ENCODE results near the gene HIF1AN. TPM values are rescaled to one million over a fixed set of nuclear protein-coding genes. Genes with fewer than 3 reads are reported as not detected.
A peak's percentile ranks its signal among the peaks of the same experiment; 100 is the strongest.

The HIF1AN gene
- polyA plus RNA-seq, 1 donor (not counting 4 experiments of a cell fraction or from before 2014, with no cell fraction given): 16.8 TPM

DNA sequence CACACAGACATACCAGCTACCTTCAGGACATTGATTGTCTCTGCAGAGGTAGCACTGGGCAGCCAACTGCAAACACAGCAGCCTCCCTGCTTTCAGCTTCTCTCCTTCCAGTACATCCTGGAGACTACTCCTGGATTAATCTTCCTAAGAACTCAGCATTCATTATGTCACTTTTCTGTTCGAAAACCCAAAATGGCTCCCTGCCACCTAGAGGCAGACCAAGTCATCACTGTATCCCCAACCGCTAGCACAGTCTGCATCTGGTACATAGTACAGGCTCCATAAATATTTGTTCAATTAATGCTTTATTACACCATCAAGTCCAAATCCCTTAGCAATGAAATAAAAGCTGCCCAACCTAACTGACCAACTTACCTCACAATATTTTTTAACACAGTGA, 11.1 kb upstream of the HIF1AN start:
- FAIRE-seq (no peak), DNase-seq (ENCODE audit: low read depth, low spot score) (no peak)
- Histone ChIP-seq H3K4me3 (ENCODE audit: control insufficient read depth in 2 of 3, extremely low read depth in 1 of 3, insufficient read depth in 2 of 3, low read depth in 1 of 3, low read length in 3 of 3) (no peak overlapping the region), H3K36me3 (ENCODE audit: control insufficient read depth in 2 of 2, extremely low read depth in 1 of 2, insufficient read depth in 2 of 2, low read length in 2 of 2) (peaks cover 14 to 28% of the 10 kb centered on the region in 2 experiments), H4K20me1 (ENCODE audit: control insufficient read depth, extremely low read depth, insufficient read depth, low read length) (no peaks in the 10 kb centered on the region), H3K4me1 (ENCODE audit: control insufficient read depth, extremely low read depth, insufficient read depth, low read length) (peaks cover 9% of the 10 kb centered on the region), H3K27ac (ENCODE audit: control insufficient read depth, insufficient read depth, low read length) (no peak overlapping the region), H3K4me2 (ENCODE audit: control insufficient read depth, extremely low read depth, insufficient read depth, low read depth, low read length) (no peak overlapping the region), H2AFZ (ENCODE audit: control insufficient read depth, low read length) (no peak overlapping the region), H3K79me2 (ENCODE audit: control insufficient read depth, insufficient read depth, low read length) (peaks cover 16% of the 10 kb centered on the region), H3K9me1 (ENCODE audit: control insufficient read depth, extremely low read depth, insufficient read depth, low read length) (no peaks in the 10 kb centered on the region), H3K9me3 (ENCODE audit: control insufficient read depth, low read depth, low read length) (no peaks in the 10 kb centered on the region), H3K9ac (ENCODE audit: control insufficient read depth, extremely low read depth, insufficient read depth, low read length) (no peak overlapping the region), H3K27me3 (ENCODE audit: control insufficient read depth, extremely low read depth, insufficient read depth, low read length) (no peaks in the 10 kb centered on the region)
- no peak for TF ChIP-seq EZH2 (IDR thresholded peaks at IDR 0.05; ENCODE audit: low read length)
- TF ChIP-seq, protein P1, sequence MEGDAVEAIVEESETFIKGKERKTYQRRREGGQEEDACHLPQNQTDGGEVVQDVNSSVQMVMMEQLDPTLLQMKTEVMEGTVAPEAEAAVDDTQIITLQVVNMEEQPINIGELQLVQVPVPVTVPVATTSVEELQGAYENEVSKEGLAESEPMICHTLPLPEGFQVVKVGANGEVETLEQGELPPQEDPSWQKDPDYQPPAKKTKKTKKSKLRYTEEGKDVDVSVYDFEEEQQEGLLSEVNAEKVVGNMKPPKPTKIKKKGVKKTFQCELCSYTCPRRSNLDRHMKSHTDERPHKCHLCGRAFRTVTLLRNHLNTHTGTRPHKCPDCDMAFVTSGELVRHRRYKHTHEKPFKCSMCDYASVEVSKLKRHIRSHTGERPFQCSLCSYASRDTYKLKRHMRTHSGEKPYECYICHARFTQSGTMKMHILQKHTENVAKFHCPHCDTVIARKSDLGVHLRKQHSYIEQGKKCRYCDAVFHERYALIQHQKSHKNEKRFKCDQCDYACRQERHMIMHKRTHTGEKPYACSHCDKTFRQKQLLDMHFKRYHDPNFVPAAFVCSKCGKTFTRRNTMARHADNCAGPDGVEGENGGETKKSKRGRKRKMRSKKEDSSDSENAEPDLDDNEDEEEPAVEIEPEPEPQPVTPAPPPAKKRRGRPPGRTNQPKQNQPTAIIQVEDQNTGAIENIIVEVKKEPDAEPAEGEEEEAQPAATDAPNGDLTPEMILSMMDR (optimal IDR thresholded peaks at IDR 0.05 in 1 of 3, IDR thresholded peaks at IDR 0.05 in 1 of 3, conservative IDR thresholded peaks at IDR 0.05 in 1 of 3; ENCODE audit: extremely low read depth in 1 of 3, insufficient read depth in 2 of 3, low read length in 3 of 3): peak in 1 of 3 experiments; percentile 2
- dilution Hi-C loops (cut with MboI; ENCODE audit: extremely low pct_ligation_motif_present, low sequenced_read_pairs): no loop called here

DNA sequence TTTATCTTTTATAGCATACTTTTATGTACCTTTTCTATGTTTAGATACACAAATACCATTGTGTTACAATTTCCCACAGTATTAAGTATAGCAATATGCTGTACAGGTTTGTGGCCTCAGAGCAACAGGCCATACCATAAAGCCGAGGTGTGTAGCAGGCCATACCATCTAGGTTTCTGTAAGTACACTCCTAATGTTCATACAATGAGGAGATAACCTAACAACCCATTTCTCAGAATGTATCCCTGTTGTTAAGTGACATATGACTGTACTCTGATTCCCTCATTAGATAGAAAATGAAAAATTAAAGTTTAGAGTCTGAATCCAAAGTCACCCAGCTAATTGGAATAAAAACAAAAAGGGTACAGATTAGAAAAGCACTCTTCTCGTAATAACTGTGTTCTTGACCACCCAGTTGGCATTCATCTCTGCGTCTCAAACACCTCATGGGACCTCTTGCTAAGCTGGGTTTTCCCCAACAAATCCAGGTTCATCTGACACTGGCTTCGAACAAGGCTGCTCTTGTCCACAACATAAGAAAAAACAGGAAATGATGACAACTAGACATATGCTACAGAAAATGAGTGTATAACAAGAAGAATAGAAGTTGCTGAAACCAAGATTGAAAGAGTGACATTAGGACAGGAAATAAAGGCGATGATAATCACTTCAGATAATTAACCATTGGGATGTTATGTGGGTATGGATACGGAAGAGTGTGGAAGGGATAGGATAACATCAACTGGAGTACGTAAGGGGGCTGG, 7.4 kb upstream of the HIF1AN start:
- Histone ChIP-seq H2AFZ (ENCODE audit: control insufficient read depth, low read length) (no peak overlapping the region), H3K9ac (ENCODE audit: control insufficient read depth, extremely low read depth, insufficient read depth, low read length) (peak overlapping the region; percentile 95), H3K4me2 (ENCODE audit: control insufficient read depth, extremely low read depth, insufficient read depth, low read depth, low read length) (peak overlapping the region; percentile 99), H3K9me1 (ENCODE audit: control insufficient read depth, extremely low read depth, insufficient read depth, low read length) (no peaks in the 10 kb centered on the region), H4K20me1 (ENCODE audit: control insufficient read depth, extremely low read depth, insufficient read depth, low read length) (no peaks in the 10 kb centered on the region), H3K9me3 (ENCODE audit: control insufficient read depth, low read depth, low read length) (no peaks in the 10 kb centered on the region), H3K27ac (ENCODE audit: control insufficient read depth, insufficient read depth, low read length) (peak overlapping the region; percentile 83), H3K36me3 (ENCODE audit: control insufficient read depth in 2 of 2, extremely low read depth in 1 of 2, insufficient read depth in 2 of 2, low read length in 2 of 2) (peaks cover 12 to 22% of the 10 kb centered on the region in 2 experiments), H3K4me3 (ENCODE audit: control insufficient read depth in 2 of 3, extremely low read depth in 1 of 3, insufficient read depth in 2 of 3, low read depth in 1 of 3, low read length in 3 of 3) (peak overlapping the region; percentile 85 to 93 (median 91)), H3K79me2 (ENCODE audit: control insufficient read depth, insufficient read depth, low read length) (peaks cover 17% of the 10 kb centered on the region), H3K27me3 (ENCODE audit: control insufficient read depth, extremely low read depth, insufficient read depth, low read length) (no peaks in the 10 kb centered on the region), H3K4me1 (ENCODE audit: control insufficient read depth, extremely low read depth, insufficient read depth, low read length) (peaks cover 13% of the 10 kb centered on the region)
- DNase-seq (ENCODE audit: low read depth, low spot score) (no peak), FAIRE-seq (no peak)
- dilution Hi-C loops (cut with MboI; ENCODE audit: extremely low pct_ligation_motif_present, low sequenced_read_pairs): no loop called here
- no peak for TF ChIP-seq EZH2 (IDR thresholded peaks at IDR 0.05; ENCODE audit: low read length)
- TF ChIP-seq, protein P1 (optimal IDR thresholded peaks at IDR 0.05 in 1 of 3, IDR thresholded peaks at IDR 0.05 in 1 of 3, conservative IDR thresholded peaks at IDR 0.05 in 1 of 3; ENCODE audit: extremely low read depth in 1 of 3, insufficient read depth in 2 of 3, low read length in 3 of 3): no peak

Measured in keratinocyte (primary cell).